B cell (primary cell): ENCODE data around the gene ZBTB7A.

Experiments
- EZH2 ChIP-seq: IDR thresholded peaks from 2 replicates; pipeline ENCODE4 v1.6.1; 2012; ENCODE audit warnings: borderline replicate concordance, low read depth, mild to moderate bottlenecking, moderate library complexity, low read length; ENCODE audit not compliant: insufficient read depth, poor library complexity, severe bottlenecking
- TF ChIP-seq, protein P1 (sequence below): fragments of 200-600 bp; IDR thresholded peaks from one replicate; pipeline ENCODE4 v1.8.0; 2022; ENCODE audit warnings: antibody characterized with exemption, mild to moderate bottlenecking

DNA sequence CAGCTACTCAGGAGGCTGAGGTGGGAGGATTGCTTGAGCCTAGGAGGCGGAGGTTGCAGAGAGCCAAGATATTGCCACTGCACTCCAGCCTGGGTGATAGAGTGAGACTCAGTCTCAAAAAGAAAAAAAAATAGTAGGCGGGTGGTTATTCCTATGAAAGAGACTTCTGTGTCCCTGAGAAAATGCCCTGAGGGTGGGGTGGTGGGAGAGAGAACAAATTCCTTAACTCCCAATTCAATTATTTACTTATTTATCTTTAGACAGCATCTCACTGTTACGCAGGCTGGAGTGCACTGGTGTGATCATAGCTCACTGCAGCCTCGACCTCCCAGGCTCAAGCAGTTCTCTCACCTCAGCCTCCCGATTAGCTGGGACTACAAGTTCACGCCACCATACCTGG lies 71.1 kb downstream of the ZBTB7A start:
- TF ChIP-seq, protein P1, sequence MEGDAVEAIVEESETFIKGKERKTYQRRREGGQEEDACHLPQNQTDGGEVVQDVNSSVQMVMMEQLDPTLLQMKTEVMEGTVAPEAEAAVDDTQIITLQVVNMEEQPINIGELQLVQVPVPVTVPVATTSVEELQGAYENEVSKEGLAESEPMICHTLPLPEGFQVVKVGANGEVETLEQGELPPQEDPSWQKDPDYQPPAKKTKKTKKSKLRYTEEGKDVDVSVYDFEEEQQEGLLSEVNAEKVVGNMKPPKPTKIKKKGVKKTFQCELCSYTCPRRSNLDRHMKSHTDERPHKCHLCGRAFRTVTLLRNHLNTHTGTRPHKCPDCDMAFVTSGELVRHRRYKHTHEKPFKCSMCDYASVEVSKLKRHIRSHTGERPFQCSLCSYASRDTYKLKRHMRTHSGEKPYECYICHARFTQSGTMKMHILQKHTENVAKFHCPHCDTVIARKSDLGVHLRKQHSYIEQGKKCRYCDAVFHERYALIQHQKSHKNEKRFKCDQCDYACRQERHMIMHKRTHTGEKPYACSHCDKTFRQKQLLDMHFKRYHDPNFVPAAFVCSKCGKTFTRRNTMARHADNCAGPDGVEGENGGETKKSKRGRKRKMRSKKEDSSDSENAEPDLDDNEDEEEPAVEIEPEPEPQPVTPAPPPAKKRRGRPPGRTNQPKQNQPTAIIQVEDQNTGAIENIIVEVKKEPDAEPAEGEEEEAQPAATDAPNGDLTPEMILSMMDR, result no peak
- no peak for TF ChIP-seq EZH2
